ENCODE measurements around the gene PTP4A2. TPM values are rescaled to one million over a fixed set of nuclear protein-coding genes. Genes with fewer than 3 reads are reported as not detected.
"Not testable (repeated sequence)": the region's sequence is repeated elsewhere in the genome, so short reads cannot be mapped to it uniquely, and the experiment has no call there.

The PTP4A2 gene
- total RNA-seq, 2 donors from 2014 or later: 133 to 196 TPM

DNA sequence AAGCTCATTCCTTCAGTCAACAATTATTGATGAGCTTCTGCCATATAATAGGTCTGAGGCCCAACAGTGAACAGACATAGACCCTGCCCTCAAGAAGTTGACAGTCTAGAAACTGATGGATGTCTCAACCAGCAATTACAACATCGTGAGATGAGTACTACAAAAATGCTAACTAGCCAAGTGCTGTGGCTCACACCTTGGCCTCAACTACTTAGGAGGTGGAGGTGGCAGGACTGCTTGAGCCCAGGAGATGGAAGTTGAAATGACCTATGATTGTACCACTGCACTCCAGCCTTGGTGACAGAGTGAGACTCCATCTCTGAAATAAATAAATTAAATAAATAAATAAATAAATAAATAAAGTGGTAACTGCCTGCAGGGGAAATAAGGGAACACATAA is 11.7 kb upstream of the PTP4A2 start:
- Histone ChIP-seq H3K4me1 (replicated peaks) (no peaks in the 10 kb centered on the region), H3K4me3 (no peak overlapping the region), H3K27me3 (replicated peaks; ENCODE audit: insufficient read depth) (no peaks in the 10 kb centered on the region), H3K27ac (no peak overlapping the region), H3K9me3 (no peaks in the 10 kb centered on the region), H3K36me3 (no peaks in the 10 kb centered on the region)
- intact Hi-C loops (cut with DNase I): no loop called here
- 83% methylated on average over 1 of the region's 1 CpG for WGBS
- TF ChIP-seq POLR2A (IDR thresholded peaks at IDR 0.05): no peak
- TF ChIP-seq CTCF (IDR thresholded peaks at IDR 0.05): no peak
- no peak for TF ChIP-seq POLR2AphosphoS5 (IDR thresholded peaks at IDR 0.05)
- DNase-seq (ENCODE audit: low spot score): no peak

DNA sequence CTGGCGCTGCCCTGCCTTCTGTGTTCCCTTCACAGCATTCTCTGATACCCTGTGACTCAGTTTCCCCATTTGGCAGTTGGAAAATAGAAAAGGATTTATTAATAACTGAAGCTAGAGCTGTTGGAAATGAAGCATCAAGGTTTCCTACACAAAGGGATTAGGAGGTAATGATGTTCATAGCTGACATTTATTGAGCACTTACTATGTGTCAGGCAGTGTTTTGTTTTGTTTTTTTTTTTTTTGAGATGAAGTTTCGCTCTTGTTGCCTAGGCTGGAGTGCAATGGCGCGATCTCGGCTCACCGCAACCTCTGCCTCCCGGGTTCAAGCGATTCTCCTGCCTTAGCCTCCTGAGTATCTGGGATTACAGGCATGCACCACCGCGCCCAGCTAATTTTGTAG is 7.5 kb upstream of the PTP4A2 start:
- H3K27me3 ChIP-seq (replicated peaks; ENCODE audit: insufficient read depth); intact Hi-C loops (cut with DNase I); H3K4me3 ChIP-seq; H3K4me1 ChIP-seq (replicated peaks); H3K9me3 ChIP-seq; H3K36me3 ChIP-seq; DNase-seq (ENCODE audit: low spot score): not testable (repeated sequence)
- peak overlapping the region; percentile 86 to 92 for H3K27ac ChIP-seq
- WGBS: 92% methylated on average over 10 of the region's 10 CpGs

DNA sequence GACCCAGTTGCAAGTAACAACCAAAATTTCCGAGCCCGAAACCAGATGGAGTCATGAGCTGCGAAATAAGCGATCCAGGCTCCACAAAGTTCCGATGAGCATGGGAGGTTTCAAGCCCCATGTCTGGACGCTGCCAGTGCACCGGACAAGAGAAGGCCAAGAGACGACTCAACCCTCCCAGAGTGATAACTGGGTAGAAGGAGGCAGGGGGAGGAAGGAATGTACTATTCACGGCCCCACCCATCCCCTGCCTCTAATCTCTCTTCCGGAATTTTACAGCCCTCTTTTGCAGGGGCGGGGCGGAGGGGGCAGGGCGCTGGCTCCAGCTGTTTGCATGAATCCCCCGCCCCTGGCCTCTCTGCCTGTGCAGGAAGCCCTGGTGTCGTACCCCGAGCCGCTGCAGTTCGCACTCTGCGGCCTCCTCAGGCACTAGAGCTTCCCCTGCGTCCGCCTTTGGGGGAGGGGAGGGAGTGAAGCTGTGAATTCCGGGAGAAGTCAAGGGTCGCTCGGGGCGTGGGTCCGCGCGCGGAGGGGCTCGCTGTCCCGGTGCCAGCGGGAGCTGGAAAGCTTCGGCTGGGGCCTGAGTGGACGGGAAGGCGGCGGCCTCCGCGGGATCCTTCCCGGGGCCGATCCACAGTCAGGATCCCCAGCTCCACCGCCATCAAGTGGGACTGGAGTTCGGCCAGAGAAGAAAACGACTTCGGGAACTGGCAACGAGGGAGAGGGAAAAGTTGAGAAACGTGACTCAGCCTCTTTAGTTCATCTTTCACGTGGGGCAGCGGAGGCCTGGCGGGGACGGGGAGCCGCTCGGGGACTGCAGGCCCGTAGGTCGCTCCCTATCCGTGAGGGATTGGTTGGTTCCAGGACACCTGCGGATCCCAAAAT is 6.3 kb upstream of the PTP4A2 start:
- H3K36me3 ChIP-seq: no peaks in the 10 kb centered on the region
- intact Hi-C loops (cut with DNase I): loop anchor here (5.0 kb wide), 1 partner anchor 68 kb away; the partner anchor contains the start of gene KHDRBS1
- no peaks in the 10 kb centered on the region for H3K4me1 ChIP-seq (replicated peaks)
- DNase-seq (ENCODE audit: low spot score): peak; percentile 66
- peak overlapping the region; percentile 86 to 92 for H3K27ac ChIP-seq
- TF ChIP-seq POLR2AphosphoS5 (IDR thresholded peaks at IDR 0.05): peak; percentile 73
- peak; percentile 7 for TF ChIP-seq POLR2A (IDR thresholded peaks at IDR 0.05)
- no peak for TF ChIP-seq CTCF (IDR thresholded peaks at IDR 0.05)
- H3K4me3 ChIP-seq: peak overlapping the region; percentile 26 to 33
- WGBS: 11% methylated on average over 56 of the region's 56 CpGs
- H3K27me3 ChIP-seq (replicated peaks; ENCODE audit: insufficient read depth): no peaks in the 10 kb centered on the region
- H3K9me3 ChIP-seq: no peaks in the 10 kb centered on the region

GRCh38 chr1:31943546-31944184 is 5.5 kb upstream of the PTP4A2 start:
- H3K9me3 ChIP-seq: no peaks in the 10 kb centered on the region
- no peak for DNase-seq (ENCODE audit: low spot score)
- no peaks in the 10 kb centered on the region for H3K36me3 ChIP-seq
- TF ChIP-seq POLR2AphosphoS5 (IDR thresholded peaks at IDR 0.05): no peak
- TF ChIP-seq POLR2A (IDR thresholded peaks at IDR 0.05): no peak
- no peak for TF ChIP-seq CTCF (IDR thresholded peaks at IDR 0.05)
- no peaks in the 10 kb centered on the region for H3K27me3 ChIP-seq (replicated peaks; ENCODE audit: insufficient read depth)
- H3K27ac ChIP-seq: peak overlapping the region; percentile 86 to 92
- H3K4me1 ChIP-seq (replicated peaks): no peaks in the 10 kb centered on the region
- intact Hi-C loops (cut with DNase I): loop anchor here (5.0 kb wide), 1 partner anchor 69 kb away; the partner anchor contains the start of gene KHDRBS1
- WGBS: 85% methylated on average over 3 of the region's 3 CpGs
- H3K4me3 ChIP-seq: no peak overlapping the region

DNA sequence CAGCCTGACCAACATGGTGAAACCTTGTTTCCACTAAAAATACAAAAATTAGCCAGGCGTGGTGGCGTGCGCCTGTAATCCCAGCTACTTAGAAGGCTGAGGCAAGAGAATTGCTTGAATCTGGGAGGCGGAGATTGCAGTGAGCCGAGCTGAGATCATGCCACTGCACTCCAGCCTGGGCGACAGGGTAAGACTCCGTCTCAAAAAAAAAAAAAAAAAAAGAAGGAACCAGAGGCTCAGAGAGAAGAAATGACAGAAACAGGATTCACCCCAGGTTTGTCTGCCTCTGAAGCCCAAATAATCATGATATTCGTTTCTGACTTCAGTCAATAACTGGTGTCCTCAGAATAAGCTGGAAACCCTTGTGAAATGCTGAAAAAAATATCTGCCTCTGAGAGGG is 3.9 kb upstream of the PTP4A2 start:
- not testable (repeated sequence) for H3K36me3 ChIP-seq; DNase-seq (ENCODE audit: low spot score); H3K4me1 ChIP-seq (replicated peaks); H3K27me3 ChIP-seq (replicated peaks; ENCODE audit: insufficient read depth); H3K27ac ChIP-seq; H3K9me3 ChIP-seq; H3K4me3 ChIP-seq
- intact Hi-C loops (cut with DNase I): loop anchor here (5.0 kb wide), 1 partner anchor 70 kb away; the partner anchor contains the start of gene KHDRBS1
- 87% methylated on average over 8 of the region's 8 CpGs for WGBS
